HAP-1 (cell line): ENCODE measurements around the gene RPS6KC1.
"Not testable (repeated sequence)": the region's sequence is repeated elsewhere in the genome, so short reads cannot be mapped to it uniquely, and the experiment has no call there.

Experiments
- DNase-seq, 2 experiments: peaks; one replicate each; pipeline ENCODE4 v3.0.0-alpha.2; 2016 to 2020; ENCODE audit warnings: low spot score in 2 of 2
- H3K27me3 ChIP-seq: fragments of 250-450 bp; sonication (Bioruptor Pico); 2 replicates; pipeline ENCODE4 v1.5.1; 2020; ENCODE audit warnings: low read depth, mild to moderate bottlenecking, moderate library complexity
- H3K36me3 ChIP-seq: fragments of 250-450 bp; sonication (Bioruptor Pico); replicated peaks from 2 replicates; pipeline ENCODE4 v1.5.1; 2020; ENCODE audit warnings: mild to moderate bottlenecking
- H3K4me1 ChIP-seq: fragments of 250-450 bp; sonication (Bioruptor Pico); 2 replicates; pipeline ENCODE4 v1.5.1; 2020; ENCODE audit warnings: mild to moderate bottlenecking
- H3K4me3 ChIP-seq: fragments of 250-450 bp; sonication (Bioruptor Pico); 2 replicates; pipeline ENCODE4 v1.5.1; 2020; ENCODE audit warnings: mild to moderate bottlenecking, moderate library complexity
- H3K9me3 ChIP-seq: fragments of 250-450 bp; sonication (Bioruptor Pico); 2 replicates; pipeline ENCODE4 v1.5.1; 2020; ENCODE audit warnings: mild to moderate bottlenecking, moderate library complexity
- in situ Hi-C: fragments of 300-500 bp; cut with MboI; formaldehyde crosslinking; loops from 3 replicates; pipeline ENCODE4 v1.14.3; 2020; ENCODE audit warnings: low sequenced_read_pairs, inconsistent platforms, mixed read lengths

RPS6KC1 gene

GRCh38 chr1:213284626-213285025 lies 233.6 kb downstream of the RPS6KC1 start:
- Histone ChIP-seq H3K4me3 (no peak overlapping the region), H3K9me3 (no peaks in the 10 kb centered on the region), H3K36me3 (no peaks in the 10 kb centered on the region), H3K4me1 (no peaks in the 10 kb centered on the region), H3K27me3 (no peaks in the 10 kb centered on the region)
- no peak for DNase-seq
- in situ Hi-C loops = no loop called here

- Histone ChIP-seq H3K9me3 (no peaks in the 10 kb centered on the region), H3K27me3 (no peaks in the 10 kb centered on the region), H3K4me3 (no peak overlapping the region), H3K36me3 (no peaks in the 10 kb centered on the region), H3K4me1 (no peaks in the 10 kb centered on the region)
- DNase-seq = no peak
- in situ Hi-C loops = no loop called here
These were observed 235.2 kb downstream of the RPS6KC1 start for GRCh38 chr1:213286235-213286634.

GRCh38 chr1:213287987-213288386 lies 236.9 kb downstream of the RPS6KC1 start:
- H3K36me3 ChIP-seq = no peaks in the 10 kb centered on the region
- H3K9me3 ChIP-seq = no peaks in the 10 kb centered on the region
- H3K4me1 ChIP-seq = peaks cover 10% of the 10 kb centered on the region
- in situ Hi-C loops = no loop called here
- H3K27me3 ChIP-seq = no peaks in the 10 kb centered on the region
- no peak for DNase-seq
- H3K4me3 ChIP-seq = no peak overlapping the region

GRCh38 chr1:213291526-213291925 lies 240.5 kb downstream of the RPS6KC1 start:
- H3K4me3 ChIP-seq = no peak overlapping the region
- H3K4me1 ChIP-seq = peaks cover 13% of the 10 kb centered on the region
- H3K27me3 ChIP-seq = no peaks in the 10 kb centered on the region
- in situ Hi-C loops = no loop called here
- no peak for DNase-seq
- no peaks in the 10 kb centered on the region for H3K9me3 ChIP-seq
- no peaks in the 10 kb centered on the region for H3K36me3 ChIP-seq

GRCh38 chr1:213292614-213293013 lies 241.6 kb downstream of the RPS6KC1 start:
- H3K4me1 ChIP-seq = peaks cover 13% of the 10 kb centered on the region
- in situ Hi-C loops = no loop called here
- no peaks in the 10 kb centered on the region for H3K27me3 ChIP-seq

GRCh38 chr1:213295860-213296259 lies 244.8 kb downstream of the RPS6KC1 start:
- in situ Hi-C loops = no loop called here
- H3K27me3 ChIP-seq = no peaks in the 10 kb centered on the region
- no peaks in the 10 kb centered on the region for H3K9me3 ChIP-seq

More at GRCh38 chr1:213292614-213293013, 241.6 kb downstream of the RPS6KC1 start:
- Histone ChIP-seq H3K4me3 (no peak overlapping the region), H3K9me3 (no peaks in the 10 kb centered on the region), H3K36me3 (no peaks in the 10 kb centered on the region)
- DNase-seq = peak; percentile 42 to 74

GRCh38 chr1:213296558-213296957 lies 245.5 kb downstream of the RPS6KC1 start:
- DNase-seq = no peak
- in situ Hi-C loops = no loop called here

More at GRCh38 chr1:213295860-213296259, 244.8 kb downstream of the RPS6KC1 start:
- Histone ChIP-seq H3K4me3 (no peak overlapping the region), H3K4me1 (peaks cover 13% of the 10 kb centered on the region), H3K36me3 (no peaks in the 10 kb centered on the region)
- no peak for DNase-seq

GRCh38 chr1:213297021-213297420 lies 246.0 kb downstream of the RPS6KC1 start:
- H3K27me3 ChIP-seq = no peaks in the 10 kb centered on the region
- no peaks in the 10 kb centered on the region for H3K9me3 ChIP-seq
- H3K4me3 ChIP-seq = no peak overlapping the region
- peaks cover 13% of the 10 kb centered on the region for H3K4me1 ChIP-seq
- DNase-seq = no peak
- no peaks in the 10 kb centered on the region for H3K36me3 ChIP-seq
- in situ Hi-C loops = no loop called here

More at GRCh38 chr1:213296558-213296957, 245.5 kb downstream of the RPS6KC1 start:
- H3K36me3 ChIP-seq = no peaks in the 10 kb centered on the region
- no peaks in the 10 kb centered on the region for H3K27me3 ChIP-seq
- H3K4me3 ChIP-seq = no peak overlapping the region
- peaks cover 13% of the 10 kb centered on the region for H3K4me1 ChIP-seq
- no peaks in the 10 kb centered on the region for H3K9me3 ChIP-seq

- no peaks in the 10 kb centered on the region for H3K9me3 ChIP-seq
- no peaks in the 10 kb centered on the region for H3K36me3 ChIP-seq
- in situ Hi-C loops = no loop called here
- no peaks in the 10 kb centered on the region for H3K27me3 ChIP-seq
- H3K4me1 ChIP-seq = no peaks in the 10 kb centered on the region
- no peak overlapping the region for H3K4me3 ChIP-seq
- DNase-seq = no peak
These were observed 249.4 kb downstream of the RPS6KC1 start for GRCh38 chr1:213300433-213300832.

GRCh38 chr1:213301524-213301923 lies 250.5 kb downstream of the RPS6KC1 start:
- in situ Hi-C loops, H3K36me3 ChIP-seq, H3K4me3 ChIP-seq, H3K9me3 ChIP-seq, DNase-seq, H3K27me3 ChIP-seq, H3K4me1 ChIP-seq: not testable (repeated sequence)

GRCh38 chr1:213303286-213303685 lies 252.2 kb downstream of the RPS6KC1 start:
- in situ Hi-C loops = no loop called here
- no peaks in the 10 kb centered on the region for H3K9me3 ChIP-seq
- H3K36me3 ChIP-seq = no peaks in the 10 kb centered on the region
- H3K4me3 ChIP-seq = no peak overlapping the region
- no peaks in the 10 kb centered on the region for H3K27me3 ChIP-seq
- no peaks in the 10 kb centered on the region for H3K4me1 ChIP-seq
- no peak for DNase-seq

GRCh38 chr1:213315571-213315970 lies 264.5 kb downstream of the RPS6KC1 start:
- no peak for DNase-seq
- H3K4me3 ChIP-seq = no peak overlapping the region
- H3K4me1 ChIP-seq = peaks cover 4% of the 10 kb centered on the region; the same call in 1 of the 2 replicates
- no peaks in the 10 kb centered on the region for H3K27me3 ChIP-seq
- in situ Hi-C loops = no loop called here
- no peaks in the 10 kb centered on the region for H3K36me3 ChIP-seq
- H3K9me3 ChIP-seq = no peaks in the 10 kb centered on the region

GRCh38 chr1:213318458-213318857 lies 267.4 kb downstream of the RPS6KC1 start:
- H3K9me3 ChIP-seq, in situ Hi-C loops, H3K4me1 ChIP-seq, H3K4me3 ChIP-seq, H3K27me3 ChIP-seq, DNase-seq, H3K36me3 ChIP-seq: not testable (repeated sequence)

- Histone ChIP-seq H3K4me1 (peaks cover 4% of the 10 kb centered on the region; the same call in 1 of the 2 replicates), H3K36me3 (no peaks in the 10 kb centered on the region), H3K4me3 (no peak overlapping the region), H3K27me3 (no peaks in the 10 kb centered on the region), H3K9me3 (no peaks in the 10 kb centered on the region)
- in situ Hi-C loops = no loop called here
- no peak for DNase-seq
These were observed 269.3 kb downstream of the RPS6KC1 start for GRCh38 chr1:213320191-213320870.
